Activated CD4-positive, CD25-positive, alpha-beta regulatory T cell treated with anti-CD3 and anti-CD28 coated beads, Interleukin-2, amount 50 U/mL, for 72 hours (primary cell): ENCODE results near the gene MARK3.

ENCODE experiments used
- DNase-seq: peaks from one replicate; pipeline ENCODE4 v3.0.0; 2021

Gene MARK3

DNA sequence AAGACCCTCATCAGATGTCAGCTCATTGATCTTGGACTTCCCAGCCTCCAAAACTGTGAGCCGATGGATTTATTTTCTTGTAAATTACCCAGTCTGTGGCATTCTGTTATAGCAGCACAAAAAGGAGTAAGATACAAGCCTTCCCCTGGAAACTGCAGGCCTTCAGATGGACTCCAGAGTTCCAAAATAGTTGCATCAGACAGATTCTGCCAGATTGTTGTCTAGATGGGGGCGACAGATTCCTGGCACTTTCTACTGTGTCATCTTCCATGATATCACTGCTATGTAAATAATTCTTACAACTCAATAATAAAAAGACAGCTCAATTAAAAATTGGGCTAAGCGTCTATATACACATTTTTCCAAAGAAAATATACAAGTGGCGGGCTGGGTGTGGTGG is 17.2 kb upstream of the MARK3 start:
- no peak for DNase-seq

- no peak for DNase-seq
Observed at GRCh38 chr14:103370087-103370486, 15.1 kb upstream of the MARK3 start.

DNA sequence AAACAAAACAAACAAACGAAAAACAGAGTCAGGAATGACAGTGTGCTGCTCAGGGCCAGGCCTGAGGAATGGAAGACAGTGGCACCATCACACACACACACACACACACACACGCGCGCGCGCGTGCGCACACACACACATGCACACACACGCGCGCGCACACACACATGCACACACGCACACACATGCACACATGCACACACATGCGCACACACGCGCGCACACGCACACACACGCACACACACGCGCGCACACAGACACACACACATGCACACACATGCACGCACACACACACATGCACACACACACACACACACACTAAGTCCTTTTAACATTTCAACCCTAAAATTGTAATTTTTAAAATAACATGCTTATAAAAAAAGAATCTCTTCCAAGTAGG is 13.2 kb upstream of the MARK3 start:
- no peak for DNase-seq

DNA sequence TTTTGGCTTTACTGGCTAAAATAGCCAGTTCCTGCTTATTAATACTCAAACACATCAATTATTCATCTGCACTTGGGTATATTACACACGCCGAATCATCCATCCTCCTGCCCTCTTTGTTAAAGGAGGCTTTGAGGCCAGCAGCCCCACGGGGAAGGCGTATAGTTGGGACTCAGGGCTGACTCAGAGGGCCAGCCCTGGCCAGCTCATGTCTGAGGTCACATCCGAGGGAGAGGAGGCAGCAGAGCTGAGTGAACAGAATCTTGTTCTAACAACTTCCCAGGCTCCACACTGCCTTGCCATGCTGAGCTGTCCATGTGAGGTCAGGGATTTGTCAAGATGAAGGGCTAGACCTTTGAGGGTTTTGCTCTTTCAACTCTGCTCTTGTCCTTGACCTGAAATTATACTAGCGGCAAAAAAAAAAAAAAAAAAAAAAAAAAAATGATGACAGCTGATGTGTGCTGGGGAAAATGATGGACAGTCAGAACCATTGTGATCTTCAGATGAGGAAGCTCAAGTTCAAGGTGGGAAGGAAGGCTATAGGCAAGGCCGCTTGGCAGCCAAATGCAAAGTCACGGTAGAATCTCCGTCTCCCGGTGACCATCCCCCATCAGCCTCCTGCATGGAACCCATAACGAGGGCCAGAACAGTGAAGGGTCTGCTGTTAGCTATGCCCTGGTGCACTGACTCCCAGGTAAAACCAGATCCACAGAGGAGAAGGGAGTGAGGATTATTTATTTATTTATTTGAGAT is 12.5 kb upstream of the MARK3 start:
- DNase-seq: peak; percentile 33

- DNase-seq: no peak
Observed at GRCh38 chr14:103374121-103374520, 11.1 kb upstream of the MARK3 start.

- DNase-seq: no peak
Observed at GRCh38 chr14:103377522-103378037, 7.6 kb upstream of the MARK3 start.

DNA sequence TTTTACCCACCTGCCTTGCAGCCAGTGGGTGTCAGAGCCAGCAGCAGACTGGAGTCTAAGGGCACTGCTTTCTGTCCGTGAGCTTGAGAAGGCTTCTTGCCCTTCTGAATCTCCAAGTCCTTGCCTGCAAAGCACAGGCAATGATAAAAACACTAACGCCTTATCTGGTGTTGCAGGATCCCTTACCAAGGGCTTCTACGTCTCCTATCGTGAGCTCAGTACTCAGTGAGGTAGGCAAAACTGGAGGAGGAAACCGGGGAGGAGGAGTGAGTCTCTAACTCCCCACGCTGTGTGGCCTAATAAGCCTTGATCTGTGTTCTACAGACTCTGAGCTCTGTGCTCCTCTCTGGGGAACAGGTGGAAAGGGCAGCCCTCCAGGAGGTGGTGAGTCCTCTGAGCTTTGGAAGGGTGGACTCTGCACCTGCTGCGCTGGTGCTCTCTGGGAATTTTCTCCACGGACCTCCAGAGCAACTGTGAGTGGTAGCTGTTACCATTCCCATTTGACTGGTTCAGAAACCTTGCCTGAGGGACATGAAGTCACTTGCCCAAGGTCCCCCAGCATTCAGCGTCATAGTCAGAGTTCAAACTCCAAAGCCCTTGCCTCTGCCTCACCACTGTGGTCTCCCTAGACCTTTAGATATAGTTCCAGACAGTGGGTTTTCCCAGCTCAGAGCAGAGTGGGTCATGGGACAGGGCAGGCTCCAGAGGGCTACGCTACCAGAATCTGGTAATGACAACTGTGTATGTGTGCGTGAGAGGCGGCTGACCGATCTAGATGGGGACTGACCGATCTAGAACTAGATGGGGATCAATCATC is 7.0 kb upstream of the MARK3 start:
- DNase-seq: no peak

DNA sequence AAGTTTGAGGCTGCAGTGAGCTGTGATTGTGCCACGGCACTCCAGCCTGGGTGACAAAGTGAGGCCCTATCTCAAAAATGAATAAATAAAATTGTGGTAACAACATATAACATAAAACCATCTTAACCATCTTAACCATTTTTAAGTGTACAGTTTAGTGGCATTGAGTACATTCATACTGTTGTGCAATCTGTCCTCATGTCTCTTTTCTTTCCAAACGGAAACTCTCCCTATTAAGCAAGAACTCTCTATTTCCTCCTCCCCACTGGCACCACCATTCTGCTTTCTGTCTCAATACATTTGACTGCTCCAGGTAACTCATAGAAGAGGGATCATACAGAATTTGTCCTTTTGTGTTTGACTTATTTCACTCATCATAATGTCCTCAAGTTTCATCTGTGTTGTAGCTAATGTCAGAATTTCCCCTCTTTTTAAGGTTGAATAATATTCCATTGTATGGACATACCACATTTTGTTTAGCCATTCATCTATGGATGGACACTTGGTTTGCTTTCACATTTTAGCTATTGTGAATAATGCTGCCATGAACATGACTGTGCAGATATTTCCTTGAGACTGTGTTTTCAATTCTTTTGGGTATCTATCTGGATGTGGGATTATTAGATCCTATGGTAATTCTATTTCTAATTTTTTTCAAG is 4.4 kb upstream of the MARK3 start:
- DNase-seq: no peak

DNA sequence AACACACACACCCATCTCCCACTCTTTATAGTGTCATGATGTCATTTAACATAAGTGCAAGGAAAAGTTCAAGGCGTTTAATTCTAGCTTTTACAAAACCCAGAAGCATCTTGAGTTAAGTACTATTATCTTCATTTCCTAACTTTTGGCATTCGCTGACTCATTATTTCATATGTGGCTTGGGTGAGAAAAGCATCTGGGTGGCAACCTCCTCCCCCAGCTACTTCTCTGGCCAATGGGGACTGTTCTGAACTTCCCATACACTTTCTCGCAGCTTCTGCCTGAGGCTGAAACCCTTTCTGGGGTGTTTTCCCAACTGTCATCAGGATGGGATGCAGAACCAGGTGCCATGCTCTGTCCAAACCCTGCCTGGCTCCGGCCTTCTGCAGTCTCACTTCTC is 2.8 kb upstream of the MARK3 start:
- no peak for DNase-seq

GRCh38 chr14:103384450-103385151 is 614 bp upstream of the MARK3 start:
- DNase-seq: peak; percentile 32

- DNase-seq: peak; percentile 54
Observed at GRCh38 chr14:103385929-103386712, 906 bp downstream of the MARK3 start.

DNA sequence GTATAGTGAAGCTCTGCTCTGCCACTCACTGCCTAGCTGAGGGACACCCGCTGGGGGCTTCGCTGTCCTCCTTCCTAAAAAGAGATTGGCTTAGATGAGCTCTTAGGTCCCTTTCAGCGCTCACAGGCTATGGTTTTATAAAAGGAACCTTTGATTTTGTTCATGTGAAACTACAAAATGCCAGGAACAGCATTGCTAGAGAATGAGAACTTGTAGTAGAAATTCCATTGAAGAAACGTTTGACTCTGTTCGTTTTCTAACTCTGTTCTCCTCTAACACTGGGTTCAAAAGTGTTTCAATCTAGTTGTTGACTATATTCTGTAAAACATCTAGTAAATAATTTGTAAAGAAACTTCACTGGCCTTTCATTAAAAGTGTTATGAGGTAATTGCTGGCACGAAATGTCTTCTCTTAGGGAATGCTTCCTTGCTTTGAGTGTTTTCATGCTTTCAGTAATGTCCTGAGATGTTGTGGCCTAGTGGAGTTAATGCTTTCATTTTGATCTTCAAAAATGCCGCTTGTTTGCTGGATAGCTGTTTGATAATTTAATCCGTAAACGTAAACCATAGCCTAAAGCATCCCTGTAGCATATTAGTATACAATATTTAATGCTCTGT is 1.6 kb downstream of the MARK3 start:
- DNase-seq: no peak

GRCh38 chr14:103388664-103389063 is 3.4 kb downstream of the MARK3 start:
- DNase-seq: no peak

DNA sequence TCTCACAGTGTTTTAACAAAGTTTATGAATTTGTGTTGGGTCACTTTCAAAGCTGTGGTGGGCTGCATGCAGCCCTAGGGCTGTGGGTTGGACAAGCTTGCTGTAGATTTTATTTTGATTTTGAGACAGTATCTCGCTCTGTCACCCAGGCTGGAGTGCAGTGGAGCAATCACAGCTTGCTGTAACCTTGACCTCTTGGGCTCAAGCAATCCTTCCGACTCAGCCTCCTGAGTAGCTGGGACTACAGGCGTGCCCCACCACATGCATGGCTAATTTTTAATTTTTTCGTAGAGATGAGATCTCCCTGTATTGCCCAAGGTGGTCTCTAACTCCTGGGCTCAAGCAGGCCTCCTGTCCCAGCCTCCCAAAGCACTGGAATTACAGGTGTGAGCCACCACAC is 5.4 kb downstream of the MARK3 start:
- no peak for DNase-seq

GRCh38 chr14:103391048-103391447 is 5.8 kb downstream of the MARK3 start:
- no peak for DNase-seq

DNA sequence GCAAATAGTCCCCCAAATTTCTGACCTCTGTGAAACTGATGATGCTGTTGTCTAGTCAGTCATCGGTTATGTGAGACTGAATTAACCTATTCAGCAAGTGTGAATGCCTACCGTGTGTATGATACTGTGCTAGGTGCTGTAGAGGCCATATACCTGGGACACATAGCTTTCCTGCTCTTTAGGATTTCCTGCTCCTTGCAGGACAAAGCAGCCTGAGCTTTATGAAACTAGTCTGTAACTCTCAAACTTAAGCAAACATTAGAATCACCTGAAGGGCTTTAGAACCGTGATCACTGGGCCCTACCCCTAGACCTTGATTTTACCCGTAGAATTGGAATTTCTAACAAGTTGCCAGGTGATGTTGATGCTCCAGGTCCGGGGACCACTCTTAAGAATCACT is 6.9 kb downstream of the MARK3 start:
- no peak for DNase-seq

GRCh38 chr14:103392572-103392971 is 7.4 kb downstream of the MARK3 start:
- DNase-seq: no peak

- no peak for DNase-seq
Observed at GRCh38 chr14:103393070-103393469, 7.9 kb downstream of the MARK3 start.

DNA sequence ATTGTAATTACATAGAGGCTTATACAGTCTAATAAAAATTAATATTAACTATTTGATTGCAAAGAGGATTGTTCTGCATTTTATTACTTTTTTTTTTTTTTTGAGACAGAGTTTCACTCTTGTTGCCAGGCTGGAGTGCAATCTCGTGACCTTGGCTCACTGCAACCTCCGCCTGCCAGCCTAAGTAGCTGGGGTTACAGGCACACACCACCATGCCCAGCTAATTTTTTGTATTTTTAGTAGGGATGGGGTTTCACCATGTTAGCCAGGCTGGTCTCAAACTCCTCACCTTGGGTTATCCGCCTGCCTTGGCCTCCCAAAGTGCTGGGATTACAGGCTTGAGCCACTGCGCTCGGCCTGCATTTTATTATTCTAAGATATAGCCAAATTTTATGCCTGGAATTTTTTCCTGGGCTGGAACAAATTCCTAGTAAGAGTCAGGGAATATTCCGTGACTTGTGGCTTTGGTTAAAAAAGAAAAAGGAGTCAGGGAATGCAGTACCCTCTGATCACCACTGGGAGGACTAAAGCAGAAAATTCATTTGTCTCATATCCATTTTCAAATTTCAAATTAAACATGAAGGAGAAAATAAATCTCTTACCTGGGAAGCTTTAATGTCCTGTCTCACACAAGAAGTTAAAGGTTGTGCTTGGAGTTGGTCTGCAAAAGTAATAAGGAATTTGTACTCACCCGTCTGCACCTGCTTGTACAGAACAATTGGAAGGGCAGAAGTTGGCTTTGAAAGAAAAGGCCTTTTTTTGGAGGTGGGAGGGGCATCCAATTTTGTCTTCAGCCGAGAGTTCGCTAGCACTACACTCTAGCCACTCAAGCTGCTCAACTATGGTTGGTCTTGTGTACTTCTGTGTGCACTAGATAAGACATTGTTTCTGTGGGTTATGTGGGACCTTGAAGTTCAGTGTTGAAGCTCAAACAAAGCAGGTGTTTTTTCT is 8.7 kb downstream of the MARK3 start:
- no peak for DNase-seq

- no peak for DNase-seq
Observed at GRCh38 chr14:103395244-103395643, 10.0 kb downstream of the MARK3 start.
